ENCODE results near the gene PCP4L1.

GRCh38 chr1:161218301-161219077, 40.1 kb upstream of the PCP4L1 start:
- TF ChIP-seq CTCF (IDR thresholded peaks at IDR 0.05; ENCODE audit: poor library complexity) (no peak), EZH2 (IDR thresholded peaks at IDR 0.05; ENCODE audit: borderline replicate concordance) (no peak)

Data from hepatocyte (in vitro differentiated cells).